Measurements from ENCODE around the gene DZANK1.

DNA sequence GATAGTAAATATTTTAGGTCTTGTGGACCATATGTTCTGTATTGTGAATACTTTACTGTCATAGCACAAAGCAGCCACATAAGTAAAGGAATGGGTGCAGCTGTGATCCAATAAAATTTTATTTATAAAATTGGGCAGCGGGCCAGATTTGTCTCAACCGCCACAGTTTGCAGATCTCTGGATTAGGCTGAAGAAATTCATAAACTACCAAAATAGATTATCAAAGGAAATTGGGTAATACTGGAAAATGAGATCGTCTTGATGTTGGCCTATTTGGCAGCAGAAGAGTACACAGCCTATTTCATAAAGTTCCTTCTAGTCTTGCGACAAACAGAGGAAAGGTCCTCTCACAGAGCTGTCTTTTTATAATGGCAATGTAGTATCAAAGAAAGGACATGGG is 69.8 kb downstream of the DZANK1 start:
- TF ChIP-seq, protein P1, sequence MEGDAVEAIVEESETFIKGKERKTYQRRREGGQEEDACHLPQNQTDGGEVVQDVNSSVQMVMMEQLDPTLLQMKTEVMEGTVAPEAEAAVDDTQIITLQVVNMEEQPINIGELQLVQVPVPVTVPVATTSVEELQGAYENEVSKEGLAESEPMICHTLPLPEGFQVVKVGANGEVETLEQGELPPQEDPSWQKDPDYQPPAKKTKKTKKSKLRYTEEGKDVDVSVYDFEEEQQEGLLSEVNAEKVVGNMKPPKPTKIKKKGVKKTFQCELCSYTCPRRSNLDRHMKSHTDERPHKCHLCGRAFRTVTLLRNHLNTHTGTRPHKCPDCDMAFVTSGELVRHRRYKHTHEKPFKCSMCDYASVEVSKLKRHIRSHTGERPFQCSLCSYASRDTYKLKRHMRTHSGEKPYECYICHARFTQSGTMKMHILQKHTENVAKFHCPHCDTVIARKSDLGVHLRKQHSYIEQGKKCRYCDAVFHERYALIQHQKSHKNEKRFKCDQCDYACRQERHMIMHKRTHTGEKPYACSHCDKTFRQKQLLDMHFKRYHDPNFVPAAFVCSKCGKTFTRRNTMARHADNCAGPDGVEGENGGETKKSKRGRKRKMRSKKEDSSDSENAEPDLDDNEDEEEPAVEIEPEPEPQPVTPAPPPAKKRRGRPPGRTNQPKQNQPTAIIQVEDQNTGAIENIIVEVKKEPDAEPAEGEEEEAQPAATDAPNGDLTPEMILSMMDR (IDR thresholded peaks at IDR 0.05), result no peak
- no peak for TF ChIP-seq POLR2A (IDR thresholded peaks at IDR 0.05)
